ENCODE data around the gene BPHL. TPM values are rescaled to one million over a fixed set of nuclear protein-coding genes. Genes with fewer than 3 reads are reported as not detected.
"Not testable (repeated sequence)": the region's sequence is repeated elsewhere in the genome, so short reads cannot be mapped to it uniquely, and the experiment has no call there.

Gene BPHL
- polyA plus RNA-seq, 2 of the 4 experiments (the other 2 are of a cell fraction): 16.5 to 25.5 TPM

- FAIRE-seq: no peak
Measured at GRCh38 chr6:3196770-3197169, 78.3 kb downstream of the BPHL start.

GRCh38 chr6:3197734-3198133, 79.2 kb downstream of the BPHL start:
- CTCF ChIA-PET; H3K4me3 ChIP-seq; DNase-seq (ENCODE audit: low read depth in 1 of 2, low spot score in 1 of 2); FAIRE-seq; ATAC-seq; H3K27ac ChIP-seq; POLR2A ChIA-PET; H3K4me2 ChIP-seq; H3K9me3 ChIP-seq: not testable (repeated sequence)
- 68% methylated on average over 4 of the region's 5 CpGs for WGBS (ENCODE audit: missing lambda C conversion rate)
- H3K4me1 ChIP-seq: peaks cover 17% of the 10 kb centered on the region

More at GRCh38 chr6:3196770-3197169, 78.3 kb downstream of the BPHL start:
- WGBS (ENCODE audit: missing lambda C conversion rate): 46% methylated on average over 5 of the region's 5 CpGs
- ATAC-seq (no peak; a peak in 1 of 6 replicates), DNase-seq (ENCODE audit: low read depth in 1 of 2, low spot score in 1 of 2) (no peak)
- H3K4me3 ChIP-seq: no peak overlapping the region
- ChIA-PET CTCF (interaction anchor here (0.8 to 1.2 kb wide), 4 partner anchors 14 to 70 kb away, joined by 3 to 4 read pairs (median 4); no protein-coding TSS in a partner anchor), POLR2A (no interaction called here)
- H3K4me2 ChIP-seq: peak overlapping the region; percentile 70
- H3K27ac ChIP-seq: peak overlapping the region; percentile 66 to 74; a peak in 4 of 6 replicates
- TF ChIP-seq ZSCAN20 (CRISPR knock-in tag; IDR thresholded peaks at IDR 0.05) (no peak), ZFP36 (IDR thresholded peaks at IDR 0.05; ENCODE audit: borderline replicate concordance, partially characterized antibody) (no peak), E2F6 (IDR thresholded peaks at IDR 0.05; ENCODE audit: borderline replicate concordance, low read depth) (no peak), HOXA7 (CRISPR knock-in tag; IDR thresholded peaks at IDR 0.05) (no peak), RNF2 (IDR thresholded peaks at IDR 0.05; ENCODE audit: borderline replicate concordance, low read depth) (no peak), FOSL2 (IDR thresholded peaks at IDR 0.05) (no peak), FOSL2 (CRISPR knock-in tag; IDR thresholded peaks at IDR 0.05) (no peak), POLR2AphosphoS2 (conservative IDR thresholded peaks at IDR 0.05; ENCODE audit: low read length) (no peak), RCOR1 (IDR thresholded peaks at IDR 0.05; ENCODE audit: low read depth, low read length) (no peak), NFE2L2 (conservative IDR thresholded peaks at IDR 0.05; ENCODE audit: low read length) (no peak), ESRRA (IDR thresholded peaks at IDR 0.05; ENCODE audit: borderline replicate concordance, low read length) (no peak), RFX5 (IDR thresholded peaks at IDR 0.05) (no peak), EP300 (IDR thresholded peaks at IDR 0.05) (no peak), CEBPB (IDR thresholded peaks at IDR 0.05) (no peak), GATA3 (IDR thresholded peaks at IDR 0.05; ENCODE audit: borderline replicate concordance) (no peak), SREBF2 (IDR thresholded peaks at IDR 0.05) (no peak), FOSB (CRISPR knock-in tag; IDR thresholded peaks at IDR 0.05) (no peak)
- H3K4me1 ChIP-seq: peaks cover 17% of the 10 kb centered on the region
- no peaks in the 10 kb centered on the region for H3K9me3 ChIP-seq

GRCh38 chr6:3199382-3199781, 80.9 kb downstream of the BPHL start:
- no peak for TF ChIP-seq CBX8 (IDR thresholded peaks at IDR 0.05)
- 77% methylated on average over 5 of the region's 5 CpGs for WGBS (ENCODE audit: missing lambda C conversion rate)
- no peaks in the 10 kb centered on the region for H3K9me3 ChIP-seq
- DNase-seq (ENCODE audit: low read depth in 1 of 2, low spot score in 1 of 2) (no peak), ATAC-seq (no peak), FAIRE-seq (no peak)
- no peak overlapping the region for H3K4me2 ChIP-seq
- ChIA-PET CTCF (no interaction called here), POLR2A (no interaction called here)
- H3K4me3 ChIP-seq: no peak overlapping the region
- H3K27ac ChIP-seq: no peak overlapping the region
- H3K4me1 ChIP-seq: peaks cover 17% of the 10 kb centered on the region

- FAIRE-seq (no peak), ATAC-seq (no peak)
- POLR2A ChIA-PET: no interaction called here
Measured at GRCh38 chr6:3200682-3201081, 82.2 kb downstream of the BPHL start.

More at GRCh38 chr6:3200682-3201081, 82.2 kb downstream of the BPHL start:
- DNase-seq (ENCODE audit: low read depth in 1 of 2, low spot score in 1 of 2): no peak
- no peak overlapping the region for H3K27ac ChIP-seq
- peaks cover 15% of the 10 kb centered on the region for H3K4me1 ChIP-seq
- H3K9me3 ChIP-seq: no peaks in the 10 kb centered on the region
- CTCF ChIA-PET: no interaction called here
- no peak overlapping the region for H3K4me2 ChIP-seq
- TF ChIP-seq FOXS1 (CRISPR knock-in tag; IDR thresholded peaks at IDR 0.05) (no peak), FOSB (CRISPR knock-in tag; IDR thresholded peaks at IDR 0.05) (no peak), KDM5A (IDR thresholded peaks at IDR 0.05) (no peak), GATA3 (IDR thresholded peaks at IDR 0.05; ENCODE audit: borderline replicate concordance) (no peak), REST (IDR thresholded peaks at IDR 0.05) (no peak), USF2 (IDR thresholded peaks at IDR 0.05) (no peak), KDM1A (IDR thresholded peaks at IDR 0.05; ENCODE audit: low read depth) (no peak), CBX2 (IDR thresholded peaks at IDR 0.05; ENCODE audit: borderline replicate concordance, low read depth) (no peak), RAD21 (conservative IDR thresholded peaks at IDR 0.05 in 1 of 2, IDR thresholded peaks at IDR 0.05 in 1 of 2) (no peak), CBX8 (IDR thresholded peaks at IDR 0.05) (no peak), RNF2 (IDR thresholded peaks at IDR 0.05; ENCODE audit: borderline replicate concordance, low read depth) (no peak), FOSL2 (IDR thresholded peaks at IDR 0.05) (no peak), FOSL2 (CRISPR knock-in tag; IDR thresholded peaks at IDR 0.05) (no peak), SMC3 (IDR thresholded peaks at IDR 0.05) (no peak), HEYL (CRISPR knock-in tag; IDR thresholded peaks at IDR 0.05) (no peak)
- no peak overlapping the region for H3K4me3 ChIP-seq

All from A549 (cell line).